Ishikawa (cell line): ENCODE measurements around the gene DCANP1.

Experiments used
- CEBPB ChIP-seq: IDR thresholded peaks from 2 replicates; pipeline ENCODE4 v1.6.1; 2012
- CREB1 ChIP-seq: IDR thresholded peaks from 2 replicates; pipeline ENCODE4 v1.6.1; 2012; ENCODE audit warnings: low read depth
- EGR1 ChIP-seq: IDR thresholded peaks from 2 replicates; pipeline ENCODE4 v1.6.1; 2012
- EP300 ChIP-seq: IDR thresholded peaks from 2 replicates; pipeline ENCODE4 v1.6.1; 2012; ENCODE audit warnings: borderline replicate concordance
- FOXM1 ChIP-seq: IDR thresholded peaks from 2 replicates; pipeline ENCODE4 v1.6.1; 2012; ENCODE audit warnings: low read depth, borderline replicate concordance
- NFIC ChIP-seq: IDR thresholded peaks from 2 replicates; pipeline ENCODE4 v1.6.1; 2012
- RAD21 ChIP-seq: IDR thresholded peaks from 2 replicates; pipeline ENCODE4 v1.6.1; 2012; ENCODE audit warnings: low read depth
- TAF1 ChIP-seq: IDR thresholded peaks from 2 replicates; pipeline ENCODE4 v1.6.1; 2012; ENCODE audit warnings: low read depth, mild to moderate bottlenecking
- TCF12 ChIP-seq: IDR thresholded peaks from 2 replicates; pipeline ENCODE4 v1.6.1; 2012; ENCODE audit warnings: low read depth
- TEAD4 ChIP-seq: IDR thresholded peaks from 2 replicates; pipeline ENCODE4 v1.6.1; 2012
- YY1 ChIP-seq: IDR thresholded peaks from 2 replicates; pipeline ENCODE4 v1.6.1; 2012; ENCODE audit warnings: low read depth
- ZBTB7A ChIP-seq: IDR thresholded peaks from 2 replicates; pipeline ENCODE4 v1.6.1; 2012; ENCODE audit warnings: low read depth
- TF ChIP-seq, protein P1 (sequence below): IDR thresholded peaks from 2 replicates; pipeline ENCODE4 v1.6.1; 2012
- TF ChIP-seq, protein P2 (sequence below): IDR thresholded peaks from 2 replicates; pipeline ENCODE4 v1.6.1; 2012
- TF ChIP-seq, protein P3 (sequence below): IDR thresholded peaks from 2 replicates; pipeline ENCODE4 v1.6.1; 2012; ENCODE audit warnings: low read depth, mild to moderate bottlenecking

DCANP1 gene

DNA sequence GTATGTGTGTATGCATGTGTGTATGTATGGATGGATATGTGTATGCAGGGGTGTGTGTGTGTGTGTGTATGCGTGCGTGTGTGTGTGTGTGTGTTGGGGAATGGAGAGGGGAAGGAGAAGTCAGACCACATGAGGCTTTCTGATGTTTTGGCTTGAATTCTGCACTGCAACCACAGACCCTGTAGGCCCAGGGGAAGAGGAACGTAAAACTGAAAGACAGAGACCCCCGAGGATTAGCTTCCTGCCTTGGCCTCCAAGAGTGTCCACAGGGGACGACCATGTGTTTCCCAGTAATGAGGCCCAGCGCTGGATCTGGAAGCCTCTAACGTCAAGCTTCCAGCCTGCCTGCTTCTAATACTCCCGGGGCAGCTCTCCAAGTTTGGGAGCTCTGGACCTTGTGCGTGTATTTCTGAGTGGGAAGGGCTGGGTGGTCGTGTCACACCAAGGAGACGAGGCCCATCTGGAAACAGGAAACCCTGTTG, 5.8 kb downstream of the DCANP1 start:
- TF ChIP-seq, protein P1, sequence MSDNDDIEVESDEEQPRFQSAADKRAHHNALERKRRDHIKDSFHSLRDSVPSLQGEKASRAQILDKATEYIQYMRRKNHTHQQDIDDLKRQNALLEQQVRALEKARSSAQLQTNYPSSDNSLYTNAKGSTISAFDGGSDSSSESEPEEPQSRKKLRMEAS = no peak
- TF ChIP-seq ZBTB7A = no peak
- TF ChIP-seq, protein P2, sequence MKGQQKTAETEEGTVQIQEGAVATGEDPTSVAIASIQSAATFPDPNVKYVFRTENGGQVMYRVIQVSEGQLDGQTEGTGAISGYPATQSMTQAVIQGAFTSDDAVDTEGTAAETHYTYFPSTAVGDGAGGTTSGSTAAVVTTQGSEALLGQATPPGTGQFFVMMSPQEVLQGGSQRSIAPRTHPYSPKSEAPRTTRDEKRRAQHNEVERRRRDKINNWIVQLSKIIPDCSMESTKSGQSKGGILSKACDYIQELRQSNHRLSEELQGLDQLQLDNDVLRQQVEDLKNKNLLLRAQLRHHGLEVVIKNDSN = no peak
- TF ChIP-seq RAD21 = no peak
- TF ChIP-seq NFIC = no peak
- TF ChIP-seq TEAD4 = no peak
- no peak for TF ChIP-seq FOXM1
- no peak for TF ChIP-seq YY1
- TF ChIP-seq CREB1 = no peak
- TF ChIP-seq EGR1 = no peak
- TF ChIP-seq TCF12 = no peak

DNA sequence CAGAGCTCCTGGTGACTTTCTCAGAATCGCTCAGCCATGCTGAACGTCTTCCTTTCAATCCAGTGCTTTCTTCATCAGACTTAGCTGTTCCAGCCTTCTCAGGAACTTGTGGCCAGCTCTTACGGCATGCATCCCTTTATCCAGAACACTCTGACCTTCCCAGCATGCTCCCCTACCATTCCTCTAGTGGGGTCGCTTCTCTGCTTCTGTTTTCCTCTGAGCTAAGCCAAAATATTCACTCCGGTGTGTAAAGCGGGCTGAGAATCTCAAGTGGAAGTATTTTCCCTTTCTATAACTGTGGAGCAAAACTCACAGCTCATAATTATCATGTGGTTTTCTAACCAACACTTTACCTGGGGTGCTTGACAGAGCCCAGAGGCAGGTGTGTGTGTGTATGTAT, 6.2 kb downstream of the DCANP1 start:
- TF ChIP-seq YY1 (no peak), RAD21 (no peak), CREB1 (no peak), FOXM1 (no peak), NFIC (no peak), TAF1 (no peak), TCF12 (no peak), ZBTB7A (no peak), CEBPB (no peak), TEAD4 (no peak), EP300 (no peak), EGR1 (no peak)
- TF ChIP-seq, protein P1 = no peak
- TF ChIP-seq, protein P3, sequence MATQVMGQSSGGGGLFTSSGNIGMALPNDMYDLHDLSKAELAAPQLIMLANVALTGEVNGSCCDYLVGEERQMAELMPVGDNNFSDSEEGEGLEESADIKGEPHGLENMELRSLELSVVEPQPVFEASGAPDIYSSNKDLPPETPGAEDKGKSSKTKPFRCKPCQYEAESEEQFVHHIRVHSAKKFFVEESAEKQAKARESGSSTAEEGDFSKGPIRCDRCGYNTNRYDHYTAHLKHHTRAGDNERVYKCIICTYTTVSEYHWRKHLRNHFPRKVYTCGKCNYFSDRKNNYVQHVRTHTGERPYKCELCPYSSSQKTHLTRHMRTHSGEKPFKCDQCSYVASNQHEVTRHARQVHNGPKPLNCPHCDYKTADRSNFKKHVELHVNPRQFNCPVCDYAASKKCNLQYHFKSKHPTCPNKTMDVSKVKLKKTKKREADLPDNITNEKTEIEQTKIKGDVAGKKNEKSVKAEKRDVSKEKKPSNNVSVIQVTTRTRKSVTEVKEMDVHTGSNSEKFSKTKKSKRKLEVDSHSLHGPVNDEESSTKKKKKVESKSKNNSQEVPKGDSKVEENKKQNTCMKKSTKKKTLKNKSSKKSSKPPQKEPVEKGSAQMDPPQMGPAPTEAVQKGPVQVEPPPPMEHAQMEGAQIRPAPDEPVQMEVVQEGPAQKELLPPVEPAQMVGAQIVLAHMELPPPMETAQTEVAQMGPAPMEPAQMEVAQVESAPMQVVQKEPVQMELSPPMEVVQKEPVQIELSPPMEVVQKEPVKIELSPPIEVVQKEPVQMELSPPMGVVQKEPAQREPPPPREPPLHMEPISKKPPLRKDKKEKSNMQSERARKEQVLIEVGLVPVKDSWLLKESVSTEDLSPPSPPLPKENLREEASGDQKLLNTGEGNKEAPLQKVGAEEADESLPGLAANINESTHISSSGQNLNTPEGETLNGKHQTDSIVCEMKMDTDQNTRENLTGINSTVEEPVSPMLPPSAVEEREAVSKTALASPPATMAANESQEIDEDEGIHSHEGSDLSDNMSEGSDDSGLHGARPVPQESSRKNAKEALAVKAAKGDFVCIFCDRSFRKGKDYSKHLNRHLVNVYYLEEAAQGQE = no peak
- TF ChIP-seq, protein P2 = no peak

DNA sequence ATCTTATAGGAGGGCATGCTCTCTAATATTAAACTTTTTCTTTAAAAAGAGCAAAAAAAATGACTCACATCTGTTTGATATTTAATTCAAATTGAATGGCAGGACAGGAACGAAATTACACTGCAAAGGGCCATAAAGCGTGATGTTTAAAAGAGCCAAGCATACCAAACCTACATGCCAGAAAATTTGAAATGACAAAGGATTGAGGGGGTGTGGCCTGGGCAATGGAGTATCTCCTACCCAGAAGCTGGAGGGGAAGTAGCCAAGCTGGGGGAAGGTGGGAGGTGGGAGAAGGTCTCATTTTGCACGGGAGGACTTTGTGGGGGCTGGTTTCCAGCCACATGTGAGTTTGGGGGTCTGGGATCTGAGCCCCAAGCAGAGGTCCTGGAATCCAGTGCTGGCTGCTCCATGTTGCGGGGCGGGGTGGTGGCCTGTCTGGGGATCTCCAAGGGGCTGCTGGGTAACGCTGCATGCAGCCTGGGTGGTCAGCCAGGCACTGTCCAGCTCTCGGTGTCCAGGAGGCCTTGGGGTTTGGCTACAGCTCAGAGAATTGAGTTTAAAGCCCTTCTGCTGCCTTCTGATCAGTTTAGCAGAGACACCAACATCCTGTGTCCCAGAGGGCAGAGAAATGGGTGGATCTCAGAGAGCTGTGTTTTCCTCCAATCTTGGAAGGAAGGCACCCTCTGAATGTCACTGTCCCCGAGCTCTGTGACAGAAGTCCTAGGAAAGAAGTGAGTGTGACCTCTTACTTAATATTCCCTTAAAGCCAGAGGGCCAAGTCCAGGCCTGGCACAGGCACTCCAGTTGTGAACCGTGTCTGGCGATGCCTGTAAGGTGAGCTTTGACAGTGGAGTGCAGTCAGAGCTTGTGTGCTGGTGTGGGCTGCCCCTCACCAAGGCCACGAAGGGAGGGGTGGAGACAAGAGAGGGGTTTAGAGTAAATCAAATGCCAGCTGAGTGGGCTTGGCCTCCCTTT, 7.6 kb downstream of the DCANP1 start:
- TF ChIP-seq YY1 (no peak), ZBTB7A (no peak), NFIC (no peak), CREB1 (no peak), RAD21 (no peak)
- TF ChIP-seq, protein P3 = no peak
- TF ChIP-seq, protein P2 = no peak

DNA sequence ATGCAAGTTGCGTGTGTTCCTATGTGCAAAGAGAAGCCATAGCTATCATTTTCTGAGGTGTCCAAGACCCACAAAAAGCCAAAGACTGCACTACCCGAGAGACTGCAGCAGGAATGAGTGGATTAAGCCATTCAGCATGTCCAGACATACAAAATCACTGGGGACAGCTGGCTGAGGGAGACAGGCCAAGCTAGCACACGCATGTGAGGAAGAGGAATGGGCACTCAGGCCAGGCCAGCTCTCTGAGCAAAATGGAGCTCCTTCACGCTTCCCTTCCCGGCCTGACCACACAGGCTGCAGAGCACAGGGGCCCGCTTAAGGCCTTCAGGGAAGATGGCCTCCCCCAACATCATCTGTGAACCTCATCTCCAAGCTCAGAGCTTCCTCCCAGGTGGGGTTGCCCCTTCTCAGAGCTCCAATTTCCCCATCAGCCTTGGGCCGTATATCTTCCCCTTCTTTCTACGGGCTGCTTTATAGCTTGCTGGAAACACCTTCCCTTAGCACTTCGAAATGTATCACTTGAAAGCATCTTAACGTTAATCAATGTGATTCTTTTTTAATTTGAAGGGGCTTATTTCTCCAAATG, 8.4 kb downstream of the DCANP1 start:
- TF ChIP-seq CREB1 = no peak
- TF ChIP-seq EGR1 = no peak
- TF ChIP-seq FOXM1 = no peak
- TF ChIP-seq TCF12 = no peak
- no peak for TF ChIP-seq ZBTB7A
- TF ChIP-seq, protein P2 = no peak
- no peak for TF ChIP-seq NFIC
- TF ChIP-seq TEAD4 = no peak
- no peak for TF ChIP-seq CEBPB
- TF ChIP-seq YY1 = no peak
- no peak for TF ChIP-seq EP300
- TF ChIP-seq, protein P1 = no peak
- TF ChIP-seq, protein P3 = no peak
- no peak for TF ChIP-seq RAD21
- TF ChIP-seq TAF1 = no peak
